ENCODE measurements around the gene CAMK1D. TPM values are rescaled to one million over a fixed set of nuclear protein-coding genes. Genes with fewer than 3 reads are reported as not detected.

CAMK1D gene
- total RNA-seq, 1 donor from 2014 or later: 2.3 TPM

DNA sequence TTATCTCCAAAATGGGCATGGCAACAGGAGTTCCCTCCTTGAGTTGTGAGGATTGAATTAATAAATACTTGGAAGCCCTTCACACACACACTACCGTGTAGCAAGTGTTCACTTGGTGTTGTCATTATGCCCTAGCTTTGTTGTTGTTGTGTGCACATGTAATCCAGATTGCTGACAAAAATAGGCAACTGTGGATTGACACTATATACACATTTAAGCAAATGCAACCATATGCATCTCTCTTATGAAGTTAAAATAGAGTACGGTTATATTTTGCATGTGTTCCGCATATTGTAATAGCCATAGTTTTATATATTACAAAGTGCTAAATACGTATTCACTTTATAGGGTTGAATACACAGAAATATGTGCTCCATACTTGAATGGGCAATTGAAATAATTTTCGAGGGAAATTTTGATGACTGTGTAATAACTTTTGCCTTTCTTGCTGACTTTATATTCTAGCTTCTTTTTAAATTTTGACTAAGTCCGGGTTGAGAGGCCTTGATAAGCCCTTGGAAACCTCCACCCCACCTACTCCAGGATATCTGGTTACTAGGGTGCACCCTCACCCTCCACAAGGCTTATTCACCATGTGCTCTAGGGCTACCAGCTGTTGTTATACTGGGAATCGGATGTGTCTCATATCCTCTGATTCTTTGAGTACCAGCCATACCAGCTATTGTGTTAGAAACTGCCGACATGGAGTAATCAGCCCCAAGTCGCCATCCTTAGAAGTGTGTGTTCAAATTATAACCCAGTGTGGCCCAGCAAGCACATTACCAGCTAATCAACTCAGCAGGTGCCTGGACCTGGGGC, 265.0 kb downstream of the CAMK1D start:
- Histone ChIP-seq H3K4me3 (ENCODE audit: low read depth, low read length) (no peak overlapping the region), H3K27me3 (ENCODE audit: control insufficient read depth, insufficient read depth, low read length) (no peaks in the 10 kb centered on the region), H3K36me3 (ENCODE audit: control insufficient read depth, insufficient read depth, low read length) (no peaks in the 10 kb centered on the region)
- TF ChIP-seq, protein P1, sequence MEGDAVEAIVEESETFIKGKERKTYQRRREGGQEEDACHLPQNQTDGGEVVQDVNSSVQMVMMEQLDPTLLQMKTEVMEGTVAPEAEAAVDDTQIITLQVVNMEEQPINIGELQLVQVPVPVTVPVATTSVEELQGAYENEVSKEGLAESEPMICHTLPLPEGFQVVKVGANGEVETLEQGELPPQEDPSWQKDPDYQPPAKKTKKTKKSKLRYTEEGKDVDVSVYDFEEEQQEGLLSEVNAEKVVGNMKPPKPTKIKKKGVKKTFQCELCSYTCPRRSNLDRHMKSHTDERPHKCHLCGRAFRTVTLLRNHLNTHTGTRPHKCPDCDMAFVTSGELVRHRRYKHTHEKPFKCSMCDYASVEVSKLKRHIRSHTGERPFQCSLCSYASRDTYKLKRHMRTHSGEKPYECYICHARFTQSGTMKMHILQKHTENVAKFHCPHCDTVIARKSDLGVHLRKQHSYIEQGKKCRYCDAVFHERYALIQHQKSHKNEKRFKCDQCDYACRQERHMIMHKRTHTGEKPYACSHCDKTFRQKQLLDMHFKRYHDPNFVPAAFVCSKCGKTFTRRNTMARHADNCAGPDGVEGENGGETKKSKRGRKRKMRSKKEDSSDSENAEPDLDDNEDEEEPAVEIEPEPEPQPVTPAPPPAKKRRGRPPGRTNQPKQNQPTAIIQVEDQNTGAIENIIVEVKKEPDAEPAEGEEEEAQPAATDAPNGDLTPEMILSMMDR (IDR thresholded peaks at IDR 0.05; ENCODE audit: insufficient read depth, low read length, poor library complexity, severe bottlenecking): no peak
- DNase-seq (ENCODE audit: low read depth): no peak

DNA sequence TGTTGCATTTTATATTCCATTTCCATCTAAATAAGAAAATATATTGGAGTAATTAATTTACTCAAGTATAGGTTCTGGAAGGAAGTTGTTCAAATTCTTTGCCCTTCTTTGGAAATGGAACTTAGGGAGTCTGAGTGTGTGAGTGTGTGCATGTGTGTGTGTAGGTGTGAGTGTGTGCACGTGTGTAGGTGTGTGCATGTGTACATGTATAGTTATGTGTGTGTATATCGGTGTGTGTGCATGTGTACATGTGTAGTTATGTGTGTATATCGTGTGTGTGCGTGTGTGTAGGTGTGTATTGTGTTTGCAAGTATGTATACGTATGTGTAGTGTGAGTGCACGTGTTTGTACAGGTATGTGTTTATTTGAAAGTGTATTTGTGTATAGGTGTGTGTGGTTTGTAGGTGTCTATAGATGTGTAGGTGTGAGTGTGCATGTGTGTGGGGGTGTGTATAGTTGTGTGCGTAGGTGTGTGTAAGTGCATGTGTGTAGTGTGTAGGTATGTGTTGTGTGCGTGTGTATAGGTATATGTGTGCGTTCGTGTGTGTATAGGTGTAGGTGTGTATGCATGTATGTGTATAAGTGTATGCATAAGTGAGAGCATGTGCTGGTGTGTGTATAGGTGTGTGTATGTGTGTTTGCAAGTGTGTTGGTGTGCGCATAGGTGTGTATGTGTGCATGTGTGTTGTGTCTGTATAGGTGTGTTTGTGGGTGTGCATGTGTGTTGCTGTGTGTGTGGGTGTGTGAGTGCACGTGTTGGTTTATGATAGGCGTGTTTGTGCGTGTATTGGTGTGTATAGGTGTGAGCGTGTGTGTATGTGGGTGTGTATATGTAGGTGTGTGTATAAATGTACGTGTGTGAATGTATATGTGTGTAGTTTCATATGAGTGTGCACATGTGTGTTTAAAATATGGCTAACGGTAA, 266.2 kb downstream of the CAMK1D start:
- TF ChIP-seq, protein P1 (IDR thresholded peaks at IDR 0.05; ENCODE audit: insufficient read depth, low read length, poor library complexity, severe bottlenecking): no peak

DNA sequence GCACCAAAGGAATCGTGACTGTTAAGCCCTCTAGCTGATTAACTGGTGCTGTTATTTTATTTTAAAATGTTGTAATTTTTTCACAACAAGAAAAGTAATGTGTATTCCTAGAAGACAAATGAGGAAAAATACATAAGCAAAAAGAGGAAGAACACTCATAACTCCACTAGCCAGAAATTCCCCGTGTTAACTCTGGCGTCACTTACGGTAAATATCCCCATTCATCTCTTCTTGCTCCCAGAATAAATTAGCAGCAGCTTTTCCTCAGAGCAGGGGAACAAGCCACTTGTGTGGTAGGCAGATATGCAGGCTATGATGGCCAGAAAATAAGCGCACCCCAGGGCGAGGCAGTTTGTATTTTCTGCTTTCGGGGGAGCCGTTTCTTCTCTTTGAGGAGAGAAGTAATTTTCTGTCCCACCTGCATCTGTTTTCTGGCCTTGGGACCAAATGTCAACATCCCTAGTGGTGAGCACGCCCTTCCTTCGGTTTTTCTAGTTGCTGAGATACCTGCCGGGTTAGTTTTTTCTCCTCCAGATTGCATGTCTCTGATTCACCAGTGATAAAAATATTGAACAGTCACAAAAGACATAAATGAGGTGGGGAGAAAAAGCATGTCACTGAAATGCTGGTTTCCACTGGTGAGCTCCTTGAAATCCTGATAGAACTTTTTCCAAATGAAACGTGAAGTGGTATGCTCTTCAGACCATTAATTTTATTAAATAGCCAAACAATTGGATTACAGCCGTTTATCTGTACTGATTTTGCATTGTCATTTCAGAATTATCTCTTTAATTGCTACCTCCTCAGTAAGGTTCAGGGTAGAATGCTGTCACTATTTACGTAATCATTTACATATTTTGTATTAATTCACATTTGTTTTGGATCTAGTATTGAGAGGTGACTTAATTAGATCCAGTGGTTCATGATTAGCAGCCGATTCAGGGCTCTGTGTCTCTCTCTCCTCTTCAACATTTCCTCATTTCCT, 268.1 kb downstream of the CAMK1D start:
- Histone ChIP-seq H3K27me3 (ENCODE audit: control insufficient read depth, insufficient read depth, low read length) (no peaks in the 10 kb centered on the region), H3K36me3 (ENCODE audit: control insufficient read depth, insufficient read depth, low read length) (no peaks in the 10 kb centered on the region), H3K4me3 (ENCODE audit: low read depth, low read length) (no peak overlapping the region)
- no peak for DNase-seq (ENCODE audit: low read depth)
- TF ChIP-seq, protein P1 (IDR thresholded peaks at IDR 0.05; ENCODE audit: insufficient read depth, low read length, poor library complexity, severe bottlenecking): no peak

More for the DNA sequence above, 266.2 kb downstream of the CAMK1D start:
- Histone ChIP-seq H3K4me3 (ENCODE audit: low read depth, low read length) (no peak overlapping the region), H3K36me3 (ENCODE audit: control insufficient read depth, insufficient read depth, low read length) (no peaks in the 10 kb centered on the region), H3K27me3 (ENCODE audit: control insufficient read depth, insufficient read depth, low read length) (no peaks in the 10 kb centered on the region)
- no peak for DNase-seq (ENCODE audit: low read depth)

DNA sequence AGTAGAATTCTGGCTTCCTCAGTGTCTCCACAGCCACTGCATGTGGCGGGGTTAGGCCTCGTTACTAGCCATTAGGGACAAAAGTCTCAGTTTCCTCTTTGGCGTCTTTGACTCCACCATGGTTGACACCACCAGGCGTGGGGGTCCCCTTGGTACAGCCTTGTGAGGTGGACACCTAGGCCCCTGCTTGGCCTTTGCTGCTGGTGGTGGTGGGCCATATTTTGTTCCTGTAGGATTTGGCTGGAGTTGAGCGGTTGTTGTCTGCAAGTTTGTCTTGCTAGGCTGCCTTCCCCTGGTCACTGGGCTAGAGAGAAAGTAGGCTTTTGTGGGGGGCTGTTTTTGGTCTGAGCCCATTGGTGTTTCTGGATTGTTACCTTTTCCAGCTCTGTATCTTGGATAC, 272.7 kb downstream of the CAMK1D start:
- DNase-seq (ENCODE audit: low read depth): no peak
- TF ChIP-seq, protein P1 (IDR thresholded peaks at IDR 0.05; ENCODE audit: insufficient read depth, low read length, poor library complexity, severe bottlenecking): no peak
- H3K4me3 ChIP-seq (ENCODE audit: low read depth, low read length): no peak overlapping the region
- H3K36me3 ChIP-seq (ENCODE audit: control insufficient read depth, insufficient read depth, low read length): no peaks in the 10 kb centered on the region
- H3K27me3 ChIP-seq (ENCODE audit: control insufficient read depth, insufficient read depth, low read length): no peaks in the 10 kb centered on the region

DNA sequence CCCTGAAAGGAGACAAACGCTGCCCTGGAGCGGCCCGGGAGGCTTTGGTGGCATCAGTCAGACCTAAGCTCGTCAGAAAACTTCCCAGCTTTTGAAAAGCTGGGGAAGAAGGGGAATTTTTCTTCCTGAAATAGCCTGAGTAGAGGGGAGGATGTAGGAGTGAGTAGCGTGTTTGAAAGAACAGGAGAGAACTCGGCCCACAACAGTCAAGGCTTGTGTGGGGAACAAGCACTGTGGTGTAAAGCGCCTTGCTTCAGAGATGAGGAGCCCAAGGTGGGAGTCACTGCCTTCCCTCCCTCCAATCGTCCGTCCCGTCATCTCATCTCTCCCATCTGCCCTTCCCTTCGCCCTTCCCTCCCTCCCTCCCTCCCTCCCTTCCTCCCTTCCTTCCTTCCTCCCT, 273.3 kb downstream of the CAMK1D start:
- DNase-seq (ENCODE audit: low read depth): no peak
- H3K36me3 ChIP-seq (ENCODE audit: control insufficient read depth, insufficient read depth, low read length): no peaks in the 10 kb centered on the region
- TF ChIP-seq, protein P1 (IDR thresholded peaks at IDR 0.05; ENCODE audit: insufficient read depth, low read length, poor library complexity, severe bottlenecking): no peak
- H3K27me3 ChIP-seq (ENCODE audit: control insufficient read depth, insufficient read depth, low read length): no peaks in the 10 kb centered on the region
- H3K4me3 ChIP-seq (ENCODE audit: low read depth, low read length): no peak overlapping the region

All from kidney epithelial cell (primary cell).